H1 (cell line): ENCODE data around the gene KNOP1. TPM values are rescaled to one million over a fixed set of nuclear protein-coding genes. Genes with fewer than 3 reads are reported as not detected.
"Not testable (repeated sequence)": the region's sequence is repeated elsewhere in the genome, so short reads cannot be mapped to it uniquely, and the experiment has no call there.

Experiments used
- CTCF ChIA-PET: fragments of 300-600 bp; sonication (Branson Sonifier 250); formaldehyde crosslinking; loops from one replicate; lab custom pipeline; 2021; ENCODE audit not compliant: partially characterized antibody; lab: Charles Lee
- POLR2A ChIA-PET: fragments of 300-600 bp; sonication (Branson Sonifier 250); formaldehyde crosslinking; loops from one replicate; lab custom pipeline; 2021; ENCODE audit warnings: inconsistent platforms; ENCODE audit not compliant: partially characterized antibody; lab: Charles Lee
- DNase-seq, 2 experiments: peaks; one replicate each; pipeline versions ENCODE4 v3.0.0 to v3.0.0-alpha.2; 2010 to 2022; ENCODE audit warnings: low spot score in 2 of 2, low read depth in 1 of 2, mixed read lengths in 1 of 2
- FAIRE-seq: peaks from 2 replicates; lab custom pipeline; 2011; peaks lifted over from hg19 to GRCh38; lab: Jason Lieb, UNC
- H2AFZ ChIP-seq: 2 replicates; pipeline ENCODE4 v1.8.1; 2012; ENCODE audit warnings: low read length, inconsistent platforms
- H2AK5ac ChIP-seq: 2 replicates; pipeline ENCODE4 v1.6.1; 2013; ENCODE audit warnings: low read depth, low read length
- H2BK120ac ChIP-seq: replicated peaks from 2 replicates; pipeline ENCODE3; 2013; ENCODE audit warnings: low read depth, low read length, inconsistent platforms
- H2BK12ac ChIP-seq: 2 replicates; pipeline ENCODE4 v1.6.1; 2013; ENCODE audit warnings: low read depth, low read length
- H2BK15ac ChIP-seq: 2 replicates; pipeline ENCODE4 v1.6.1; 2013; ENCODE audit warnings: low read length
- H2BK20ac ChIP-seq: 2 replicates; pipeline ENCODE4 v1.6.1; 2013; ENCODE audit warnings: low read length
- H2BK5ac ChIP-seq: 2 replicates; pipeline ENCODE4 v1.6.1; 2013; ENCODE audit warnings: low read depth, low read length
- H3K14ac ChIP-seq: 2 replicates; pipeline ENCODE4 v1.6.1; 2013; ENCODE audit warnings: inconsistent platforms; ENCODE audit not compliant: insufficient read length
- H3K18ac ChIP-seq: 2 replicates; pipeline ENCODE4 v1.6.1; 2013; ENCODE audit warnings: low read length; ENCODE audit errors: extremely low read depth
- H3K23ac ChIP-seq: 2 replicates; pipeline ENCODE4 v1.6.1; 2013; ENCODE audit warnings: inconsistent platforms; ENCODE audit not compliant: insufficient read length
- H3K23me2 ChIP-seq: 2 replicates; pipeline ENCODE4 v1.6.1; 2013; ENCODE audit warnings: low read depth, low read length
- H3K27ac ChIP-seq: 2 replicates; pipeline ENCODE4 v1.6.1; 2011; ENCODE audit warnings: low read depth, low read length, inconsistent platforms
- H3K27me3 ChIP-seq, 4 experiments: replicated peaks in 1 of 4; 1 replicate in 1 of 4; 2 replicates in 3 of 4; pipeline versions ENCODE4 v1.6.1 to v1.8.1; 2011 to 2013; ENCODE audit warnings: low read length in 3 of 4, mild to moderate bottlenecking in 3 of 4, inconsistent platforms in 2 of 4, mixed read lengths in 2 of 4, moderate library complexity in 1 of 4; ENCODE audit not compliant: control insufficient read depth in 3 of 4, insufficient read depth in 3 of 4; ENCODE audit errors: extremely low read depth in 1 of 4
- H3K36me3 ChIP-seq, 4 experiments: 2 replicates each; pipeline versions ENCODE4 v1.6.1 to v1.8.1; 2011 to 2013; ENCODE audit warnings: mild to moderate bottlenecking in 4 of 4, low read length in 3 of 4, moderate library complexity in 2 of 4, control low read depth in 1 of 4, inconsistent platforms in 1 of 4; ENCODE audit not compliant: insufficient read depth in 4 of 4, control insufficient read depth in 2 of 4
- H3K4ac ChIP-seq: replicated peaks from 2 replicates; pipeline ENCODE3; 2013; ENCODE audit warnings: low read length, low read depth, mixed read lengths, inconsistent platforms; ENCODE audit not compliant: insufficient read length
- H3K4me1 ChIP-seq, 4 experiments: replicated peaks in 1 of 4; 1 replicate in 1 of 4; 2 replicates in 3 of 4; pipeline versions ENCODE4 v1.6.1 to v1.8.1; 2011 to 2013; ENCODE audit warnings: low read length in 3 of 4, inconsistent platforms in 2 of 4, mixed read lengths in 1 of 4; ENCODE audit not compliant: insufficient read depth in 4 of 4, control insufficient read depth in 3 of 4
- H3K4me2 ChIP-seq, 2 experiments: 2 replicates each; pipeline versions ENCODE4 v1.6.1 to v1.8.1; 2011 to 2013; ENCODE audit warnings: low read depth in 2 of 2, low read length in 2 of 2, control low read depth in 1 of 2, inconsistent platforms in 1 of 2, mild to moderate bottlenecking in 1 of 2; ENCODE audit not compliant: insufficient read depth in 1 of 2
- H3K4me3 ChIP-seq, 4 experiments: fragments of 200-600, 300-600 bp in 1 of 4; sonication (generic), shearing (Covaris generic), sonication (Bioruptor Twin) in 1 of 4; 2 replicates each; pipeline versions ENCODE4 v1.5.1 to v1.8.1; 2011 to 2016; ENCODE audit warnings: low read length in 4 of 4, low read depth in 3 of 4, control low read depth in 2 of 4, inconsistent platforms in 2 of 4, mild to moderate bottlenecking in 2 of 4, mixed read lengths in 1 of 4, moderate library complexity in 1 of 4; ENCODE audit not compliant: insufficient read depth in 2 of 4; ENCODE audit errors: extremely low read depth in 1 of 4
- H3K56ac ChIP-seq: replicated peaks from 2 replicates; pipeline ENCODE3; 2013; ENCODE audit warnings: low read depth, mild to moderate bottlenecking, mixed read lengths, low read length, inconsistent platforms; ENCODE audit not compliant: insufficient read length
- H3K79me1 ChIP-seq: 2 replicates; pipeline ENCODE4 v1.6.1; 2013; ENCODE audit warnings: low read depth, low read length, control low read depth
- H3K79me2 ChIP-seq, 2 experiments: 2 replicates each; pipeline versions ENCODE4 v1.6.1 to v1.8.1; 2012 to 2013; ENCODE audit warnings: low read length in 2 of 2, mild to moderate bottlenecking in 2 of 2, inconsistent platforms in 1 of 2; ENCODE audit not compliant: insufficient read depth in 2 of 2, control insufficient read depth in 1 of 2
- H3K9ac ChIP-seq, 4 experiments: replicated peaks in 1 of 4; 1 replicate in 1 of 4; 2 replicates in 3 of 4; pipeline versions ENCODE4 v1.6.1 to v1.8.1; 2011 to 2013; ENCODE audit warnings: low read depth in 3 of 4, low read length in 3 of 4, control low read depth in 2 of 4, mild to moderate bottlenecking in 2 of 4, moderate library complexity in 2 of 4, inconsistent platforms in 1 of 4; ENCODE audit errors: extremely low read depth in 1 of 4
- H3K9me3 ChIP-seq, 2 experiments: 2 replicates each; pipeline versions ENCODE4 v1.6.1 to v1.8.1; 2012 to 2013; ENCODE audit warnings: mild to moderate bottlenecking in 2 of 2, moderate library complexity in 2 of 2, control low read depth in 1 of 2, inconsistent platforms in 1 of 2, low read depth in 1 of 2, low read length in 1 of 2, mixed read lengths in 1 of 2; ENCODE audit not compliant: insufficient read depth in 2 of 2
- H4K20me1 ChIP-seq, 2 experiments: replicated peaks in 1 of 2; 2 replicates each; pipeline versions ENCODE3 to v1.8.1; 2011 to 2013; ENCODE audit warnings: inconsistent platforms in 2 of 2, low read length in 2 of 2, mild to moderate bottlenecking in 1 of 2; ENCODE audit not compliant: insufficient read depth in 2 of 2, control insufficient read depth in 1 of 2
- H4K5ac ChIP-seq: 2 replicates; pipeline ENCODE4 v1.6.1; 2013; ENCODE audit warnings: low read length, low read depth, mixed read lengths, inconsistent platforms; ENCODE audit not compliant: insufficient read length
- H4K8ac ChIP-seq: 2 replicates; pipeline ENCODE4 v1.8.0; 2013; ENCODE audit warnings: mild to moderate bottlenecking, moderate library complexity, low read length, inconsistent platforms; ENCODE audit not compliant: insufficient read depth; ENCODE audit errors: extremely low read depth
- H4K91ac ChIP-seq: replicated peaks from 2 replicates; pipeline ENCODE3; 2013; ENCODE audit warnings: low read length, mixed read lengths, inconsistent platforms; ENCODE audit not compliant: insufficient read length
- WGBS, 2 experiments: shearing (Covaris generic) in 1 of 2; methylation state at CpG; one replicate each; pipeline versions ENCODE4 v1.1.6 to v1.1.7; 2013 to 2015; ENCODE audit warnings: low lambda C conversion rate in 2 of 2, mixed read lengths in 2 of 2, inconsistent platforms in 1 of 2, low coverage in 1 of 2, missing lambda C conversion rate in 1 of 2; ENCODE audit not compliant: insufficient replicate concordance in 2 of 2, insufficient coverage in 1 of 2, insufficient read length in 1 of 2; ENCODE audit errors: extremely low coverage in 1 of 2, missing lambda C conversion rate in 1 of 2; 5-methylcytosine and 5-hydroxymethylcytosine counted together
- polyA plus RNA-seq, 7 experiments: library from polyadenylated mRNA; depleted of rRNA in 3 of 7; stranded (reverse) in 5 of 7; unstranded in 2 of 7; fragments of >200 nt in 5 of 7; fragments of 200-250 nt in 2 of 7; gene quantifications; 1 replicate in 5 of 7; 2 replicates in 1 of 7; 4 replicates in 1 of 7; pipeline versions ENCODE4 v1.2.1 to v1.2.3, GENCODE V29; 2011 to 2013; ENCODE audit warnings: missing spikeins in 2 of 7, mixed read lengths in 2 of 7
- total RNA-seq: library from RNA; stranded (reverse); fragmentation: NEBNext Ultra II Directional; extraction: Animal tissue kit (Norgen Biotek cat#: 25700); gene quantifications from 2 replicates; pipeline ENCODE4 v1.2.1, GENCODE V29; 2021

The KNOP1 gene
- total and polyA plus RNA-seq, 2 of the 8 experiments (the other 6 are each of a cell fraction or from before 2014, with no cell fraction given): 21.6 to 87.9 TPM

- H4K5ac ChIP-seq, H2BK20ac ChIP-seq, H3K56ac ChIP-seq, H3K9me3 ChIP-seq, H2BK12ac ChIP-seq, H2AK5ac ChIP-seq, H3K9ac ChIP-seq, H3K18ac ChIP-seq, H4K91ac ChIP-seq, H3K27ac ChIP-seq, H2AFZ ChIP-seq, H3K4me1 ChIP-seq, H3K23ac ChIP-seq, H4K20me1 ChIP-seq, H2BK5ac ChIP-seq, H3K23me2 ChIP-seq, H3K14ac ChIP-seq, H2BK120ac ChIP-seq, FAIRE-seq, H3K4me2 ChIP-seq, H3K79me1 ChIP-seq, H4K8ac ChIP-seq, H3K27me3 ChIP-seq, H3K4me3 ChIP-seq, H3K79me2 ChIP-seq, H3K4ac ChIP-seq, H2BK15ac ChIP-seq, DNase-seq: not testable (repeated sequence)
- WGBS, 2 experiments: 86% methylated on average over 5 of the region's 6 CpGs; no CpG with 5 or more reads in 1 of the 2 experiments
- ChIA-PET POLR2A (interaction anchor here (0.8 to 3.4 kb wide), 3 partner anchors 12 to 20 kb away, joined by 3 to 12 read pairs (median 4); no protein-coding TSS in a partner anchor), CTCF (interaction anchor here (0.6 to 2.2 kb wide), 4 partner anchors 10 to 174 kb away, joined by 3 to 9 read pairs (median 4); no protein-coding TSS in a partner anchor)
- H3K36me3 ChIP-seq: peaks cover 4 to 18% (median 10%) of the 10 kb centered on the region in 4 experiments
These were observed 38.7 kb downstream of the KNOP1 start for GRCh38 chr16:19679281-19679680.
